SK-N-SH (cell line): ENCODE measurements around the gene ARHGAP26. TPM values are rescaled to one million over a fixed set of nuclear protein-coding genes. Genes with fewer than 3 reads are reported as not detected.

Experiments used
- CTCF ChIA-PET: fragments of 300-600, 350-600 bp; formaldehyde crosslinking; extraction: SDS; loops from one replicate; lab custom pipeline; 2021; lab: Yijun Ruan, JAX
- POLR2A ChIA-PET: fragments of 350-600 bp; sonication (Branson Sonifier 250); formaldehyde crosslinking; extraction: SDS; loops from one replicate; lab custom pipeline; 2020; ENCODE audit warnings: antibody characterized with exemption, inconsistent platforms; lab: Yijun Ruan, JAX
- DNase-seq: peaks from one replicate; pipeline ENCODE4 v3.0.0; 2012
- H2AFZ ChIP-seq: fragments of 200-600 bp; sonication (generic); 2 replicates; pipeline ENCODE4 v1.8.1; 2016; ENCODE audit warnings: antibody characterized with exemption, mild to moderate bottlenecking, low read depth
- H3F3A ChIP-seq: fragments of 200-600 bp; sonication (generic); replicated peaks from 2 replicates; pipeline ENCODE3; 2016; ENCODE audit warnings: antibody characterized with exemption, mild to moderate bottlenecking; ENCODE audit not compliant: insufficient read depth
- H3K27ac ChIP-seq, 2 experiments: fragments of 200-500 bp in 1 of 2; fragments of 200-600 bp in 1 of 2; sonication (Bioruptor generic) in 1 of 2; sonication (generic), shearing (Covaris generic) in 1 of 2; 2 replicates each; pipeline versions ENCODE4 v1.5.1 to v1.6.1; 2014 to 2016; ENCODE audit warnings: low read depth in 2 of 2, inconsistent platforms in 1 of 2, low read length in 1 of 2, mild to moderate bottlenecking in 1 of 2, mixed read lengths in 1 of 2
- H3K27me3 ChIP-seq: fragments of 200-600 bp; sonication (generic), shearing (Covaris generic); 2 replicates; pipeline ENCODE4 v1.6.1; 2016; ENCODE audit warnings: mixed run types; ENCODE audit not compliant: insufficient read depth
- H3K36me3 ChIP-seq, 2 experiments: fragments of 200-500 bp in 1 of 2; fragments of 200-600 bp in 1 of 2; sonication (Bioruptor generic) in 1 of 2; sonication (generic) in 1 of 2; replicated peaks in 1 of 2; 2 replicates each; pipeline versions ENCODE3 to v1.5.1; 2014 to 2016; ENCODE audit warnings: low read length in 1 of 2, mild to moderate bottlenecking in 1 of 2; ENCODE audit not compliant: insufficient read depth in 2 of 2, control insufficient read depth in 1 of 2
- H3K4me1 ChIP-seq, 2 experiments: fragments of 200-500 bp in 1 of 2; fragments of 200-600 bp in 1 of 2; sonication (Bioruptor generic) in 1 of 2; sonication (generic), shearing (Covaris generic) in 1 of 2; 2 replicates each; pipeline versions ENCODE4 v1.5.1 to v1.6.1; 2014 to 2016; ENCODE audit warnings: low read depth in 1 of 2, low read length in 1 of 2, mixed run types in 1 of 2; ENCODE audit not compliant: insufficient read depth in 2 of 2, control insufficient read depth in 1 of 2
- H3K4me2 ChIP-seq: fragments of 200-600 bp; sonication (generic), shearing (Covaris generic); 2 replicates; pipeline ENCODE4 v1.6.1; 2017; ENCODE audit warnings: mixed run types
- H3K4me3 ChIP-seq, 2 experiments: fragments of 200-500 bp in 1 of 2; fragments of 200-600 bp in 1 of 2; sonication (Bioruptor generic) in 1 of 2; sonication (generic), shearing (Covaris generic) in 1 of 2; 2 replicates each; pipeline versions ENCODE4 v1.5.1 to v1.8.1; 2014 to 2016; ENCODE audit warnings: low read depth in 2 of 2, inconsistent platforms in 1 of 2, low read length in 1 of 2, mild to moderate bottlenecking in 1 of 2, mixed read lengths in 1 of 2, moderate library complexity in 1 of 2
- H3K79me2 ChIP-seq: fragments of 200-600 bp; sonication (generic); 2 replicates; pipeline ENCODE4 v1.8.1; 2017; ENCODE audit warnings: mild to moderate bottlenecking; ENCODE audit not compliant: insufficient read depth
- H3K9ac ChIP-seq: fragments of 200-600 bp; sonication (generic); 2 replicates; pipeline ENCODE4 v1.6.1; 2017; ENCODE audit warnings: mixed run types
- H3K9me2 ChIP-seq: fragments of 200-600 bp; sonication (generic); 2 replicates; pipeline ENCODE4 v1.6.1; 2017; ENCODE audit warnings: mixed run types
- H3K9me3 ChIP-seq: fragments of 200-600 bp; sonication (generic); 2 replicates; pipeline ENCODE4 v1.6.1; 2017; ENCODE audit warnings: mixed run types, mild to moderate bottlenecking, moderate library complexity
- H4K20me1 ChIP-seq: fragments of 200-600 bp; sonication (generic); 2 replicates; pipeline ENCODE4 v1.6.1; 2017; ENCODE audit warnings: mild to moderate bottlenecking, mixed run types; ENCODE audit not compliant: insufficient read depth
- CHD2 ChIP-seq: fragments of 150-350 bp; IDR thresholded peaks from 2 replicates; pipeline ENCODE4 v1.6.1; 2018; ENCODE audit warnings: low read length; ENCODE audit not compliant: partially characterized antibody
- ELF1 ChIP-seq: IDR thresholded peaks from 2 replicates; pipeline ENCODE4 v1.4.0; 2012
- EP300 ChIP-seq, 2 experiments: IDR thresholded peaks; 2 replicates each; pipeline versions ENCODE4 v1.4.0 to v1.6.1; 2012; ENCODE audit warnings: borderline replicate concordance in 1 of 2, low read depth in 1 of 2, low read length in 1 of 2
- EZH2phosphoT487 ChIP-seq: fragments of 200-600 bp; sonication (generic); IDR thresholded peaks from 2 replicates; pipeline ENCODE4 v1.6.1; 2017; ENCODE audit warnings: low read depth, mixed run types, mild to moderate bottlenecking, antibody characterized with exemption, moderate library complexity, borderline replicate concordance
- FOSL2 ChIP-seq: IDR thresholded peaks from 2 replicates; pipeline ENCODE4 v1.4.0; 2012; ENCODE audit warnings: low read depth, mild to moderate bottlenecking, moderate library complexity, borderline replicate concordance
- FOXJ3 ChIP-seq: sonication (generic); formaldehyde crosslinking; IDR thresholded peaks from 2 replicates; pipeline ENCODE4 v1.5.1; 2020; ENCODE audit warnings: mild to moderate bottlenecking, missing genetic modification reagents
- FOXM1 ChIP-seq: IDR thresholded peaks from 2 replicates; pipeline ENCODE4 v1.4.0; 2012; ENCODE audit warnings: low read depth, mild to moderate bottlenecking
- GABPA ChIP-seq: IDR thresholded peaks from 2 replicates; pipeline ENCODE4 v1.4.0; 2012; ENCODE audit warnings: low read depth, mild to moderate bottlenecking
- IRF3 ChIP-seq: fragments of 150-350 bp; IDR thresholded peaks from 2 replicates; pipeline ENCODE4 v1.6.1; 2016; ENCODE audit warnings: mild to moderate bottlenecking, low read depth, low read length
- JUND ChIP-seq: IDR thresholded peaks from 2 replicates; pipeline ENCODE4 v1.4.0; 2012
- MAX ChIP-seq: IDR thresholded peaks from 2 replicates; pipeline ENCODE4 v1.4.0; 2012; ENCODE audit warnings: low read depth
- MEF2A ChIP-seq: IDR thresholded peaks from 2 replicates; pipeline ENCODE4 v1.4.0; 2012; ENCODE audit warnings: low read depth, borderline replicate concordance
- MXI1 ChIP-seq: IDR thresholded peaks from 2 replicates; pipeline ENCODE4 v1.6.1; 2012; ENCODE audit warnings: mild to moderate bottlenecking, low read depth, low read length, improper control_type of control experiment
- NFIC ChIP-seq: IDR thresholded peaks from 2 replicates; pipeline ENCODE4 v1.4.0; 2012; ENCODE audit warnings: borderline replicate concordance
- PBX3 ChIP-seq: IDR thresholded peaks from 2 replicates; pipeline ENCODE4; 2012
- POLR2AphosphoS5 ChIP-seq: IDR thresholded peaks from 2 replicates; pipeline ENCODE4 v1.6.1; 2012; ENCODE audit warnings: low read depth, low read length
- RCOR1 ChIP-seq: fragments of 150-350 bp; IDR thresholded peaks from 2 replicates; pipeline ENCODE4 v1.6.1; 2017; ENCODE audit warnings: antibody characterized with exemption, low read length
- RXRA ChIP-seq: IDR thresholded peaks from 2 replicates; pipeline ENCODE4 v1.4.0; 2012; ENCODE audit warnings: low read depth, mild to moderate bottlenecking, borderline replicate concordance
- SMC3 ChIP-seq: IDR thresholded peaks from 2 replicates; pipeline ENCODE4 v1.6.1; 2012; ENCODE audit warnings: low read depth, low read length, improper control_type of control experiment
- USF1 ChIP-seq: IDR thresholded peaks from 2 replicates; pipeline ENCODE4 v1.4.0; 2012; ENCODE audit warnings: low read depth, borderline replicate concordance
- USF2 ChIP-seq: fragments of 150-350 bp; IDR thresholded peaks from 2 replicates; pipeline ENCODE4 v1.6.1; 2017; ENCODE audit warnings: antibody characterized with exemption, low read length, low read depth, borderline replicate concordance
- YY1 ChIP-seq: IDR thresholded peaks from 2 replicates; pipeline ENCODE4 v1.4.0; 2012; ENCODE audit warnings: low read depth, mild to moderate bottlenecking
- WGBS: methylation state at CpG from one replicate; pipeline ENCODE4 v1.1.6; 2017; ENCODE audit warnings: low lambda C conversion rate; 5-methylcytosine and 5-hydroxymethylcytosine counted together
- polyA plus RNA-seq, 3 experiments: library from polyadenylated mRNA; depleted of rRNA; stranded (reverse); fragments of >200 nt; gene quantifications; 2 replicates each; pipeline ENCODE4 v1.2.3, GENCODE V29; 2012

The ARHGAP26 gene
- polyA plus RNA-seq, 1 of the 3 experiments (the other 2 are of a cell fraction) = 6.1 TPM

- H3K4me2 ChIP-seq = no peak overlapping the region
- H3K79me2 ChIP-seq = no peaks in the 10 kb centered on the region; the same call in 1 of the 2 replicates
- ChIA-PET CTCF (interaction anchor here (1.0 to 1.3 kb wide), 4 partner anchors 31 to 87 kb away, joined by 3 read pairs; partner anchors contain the start of gene ARHGAP26), POLR2A (no interaction called here)
- H2AFZ ChIP-seq = no peak overlapping the region
- no peaks in the 10 kb centered on the region for H3F3A ChIP-seq
- no peaks in the 10 kb centered on the region for H4K20me1 ChIP-seq
- DNase-seq = no peak
- H3K27ac ChIP-seq = 0 out of 4 replicates have a peak overlapping the region, but pooled peaks of 1 of the 2 experiments have one; percentile 5
- H3K9me3 ChIP-seq = no peaks in the 10 kb centered on the region
- H3K27me3 ChIP-seq = no peaks in the 10 kb centered on the region
- 81% methylated on average over 7 of the region's 11 CpGs for WGBS
- TF ChIP-seq CHD2 (no peak), EZH2phosphoT487 (no peak), GABPA (no peak), PBX3 (no peak), MEF2A (no peak), NFIC (no peak), FOSL2 (no peak), POLR2AphosphoS5 (no peak), YY1 (no peak), FOXJ3 (CRISPR knock-in tag) (no peak), EP300 (IDR thresholded peaks at IDR 0.05; ENCODE audit: borderline replicate concordance in 1 of 2, low read depth in 1 of 2, low read length in 1 of 2) (no peak), IRF3 (no peak)
- no peaks in the 10 kb centered on the region for H3K9me2 ChIP-seq
- H3K9ac ChIP-seq = no peak overlapping the region
- H3K4me3 ChIP-seq = no peak overlapping the region
- no peaks in the 10 kb centered on the region for H3K36me3 ChIP-seq
- H3K4me1 ChIP-seq = peaks cover 6 to 28% of the 10 kb centered on the region in 2 experiments; a peak in 3 of 4 replicates
Measured at GRCh38 chr5:142803428-142804125, 33.4 kb downstream of the ARHGAP26 start.

- H3F3A ChIP-seq = no peaks in the 10 kb centered on the region
- H3K27me3 ChIP-seq = no peaks in the 10 kb centered on the region
- H2AFZ ChIP-seq = no peak overlapping the region
- H3K9me3 ChIP-seq = no peaks in the 10 kb centered on the region
- no peak overlapping the region for H3K4me3 ChIP-seq
- 90% methylated on average over 3 of the region's 3 CpGs for WGBS
- no peaks in the 10 kb centered on the region for H3K36me3 ChIP-seq
- ChIA-PET POLR2A (no interaction called here), CTCF (interaction anchor here (0.5 to 1.8 kb wide), 3 partner anchors 12 to 914 kb away, joined by 3 to 7 read pairs (median 3); no protein-coding TSS in a partner anchor)
- DNase-seq = no peak
- H3K27ac ChIP-seq = no peak overlapping the region
- H3K9ac ChIP-seq = no peak overlapping the region
- H3K9me2 ChIP-seq = no peaks in the 10 kb centered on the region
- TF ChIP-seq USF1 = no peak
- no peak for TF ChIP-seq USF2
- TF ChIP-seq JUND = no peak
- no peak for TF ChIP-seq CHD2
- TF ChIP-seq MXI1 = no peak
- TF ChIP-seq ELF1 = no peak
- no peak for TF ChIP-seq FOXM1
- TF ChIP-seq MAX = no peak
- TF ChIP-seq YY1 = no peak
- TF ChIP-seq RCOR1 = no peak
- no peak for TF ChIP-seq SMC3
- TF ChIP-seq RXRA = no peak
- no peak overlapping the region for H3K4me2 ChIP-seq
- no peaks in the 10 kb centered on the region; the same call in 1 of the 2 replicates for H3K79me2 ChIP-seq
- H4K20me1 ChIP-seq = no peaks in the 10 kb centered on the region
- peaks cover 6 to 40% of the 10 kb centered on the region in 2 experiments; a peak in 3 of 4 replicates for H3K4me1 ChIP-seq
Measured at GRCh38 chr5:142805339-142805738, 35.2 kb downstream of the ARHGAP26 start.
